ENCODE measurements around the gene CLSTN3. TPM values are rescaled to one million over a fixed set of nuclear protein-coding genes. Genes with fewer than 3 reads are reported as not detected.

CLSTN3 gene
- total and polyA plus RNA-seq, 9 of the 15 experiments (the other 6 are each of a cell fraction or from before 2014, with no cell fraction given), result 0.08 to 23.2 (median 11.0) TPM

GRCh38 chr12:7128681-7129286 lies 1.4 kb upstream of the CLSTN3 start, which contains the start of gene RBP5 (continued):
- peak; percentile 24; the same call in 1 of the 2 replicates for TF ChIP-seq ZFX (CRISPR knock-in tag; IDR thresholded peaks at IDR 0.05)
- TF ChIP-seq TEAD4 (IDR thresholded peaks at IDR 0.05; ENCODE audit: low read length), result 0 out of 2 replicates have a peak, but pooled peaks have one; percentile 8
- TF ChIP-seq TEAD4 (CRISPR knock-in tag; IDR thresholded peaks at IDR 0.05; ENCODE audit: borderline replicate concordance), result no peak
- TF ChIP-seq TOE1 (IDR thresholded peaks at IDR 0.05; ENCODE audit: borderline replicate concordance), result peak; percentile 13; the same call in 1 of the 2 replicates
- TF ChIP-seq TOE1 (CRISPR knock-in tag; IDR thresholded peaks at IDR 0.05; ENCODE audit: borderline replicate concordance, low read depth), result no peak
- peak; percentile 74 for TF ChIP-seq POLR2B (IDR thresholded peaks at IDR 0.05; ENCODE audit: low read depth, partially characterized antibody)
- 0 out of 2 replicates have a peak, but pooled peaks have one; percentile 9 for TF ChIP-seq OTX1 (CRISPR knock-in tag; IDR thresholded peaks at IDR 0.05)
- TF ChIP-seq MLLT1 (IDR thresholded peaks at IDR 0.05), result 0 out of 4 replicates have a peak, but pooled peaks have one; percentile 14 to 15
- TF ChIP-seq UBTF (IDR thresholded peaks at IDR 0.05; ENCODE audit: borderline replicate concordance in 1 of 2, low read depth in 2 of 2, low read length in 2 of 2), result peak in 1 of 2 experiments; percentile 60; a peak in 1 of 4 replicates
- peak; percentile 4 to 68 (median 11) for TF ChIP-seq YY1 (IDR thresholded peaks at IDR 0.05; ENCODE audit: borderline replicate concordance in 1 of 3, control insufficient read depth in 1 of 3, extremely low read depth in 1 of 3, insufficient read depth in 3 of 3, insufficient read length in 1 of 3, insufficient replicate concordance in 2 of 3, low read depth in 1 of 3, low read length in 2 of 3)
- TF ChIP-seq XRCC3 (IDR thresholded peaks at IDR 0.05), result no peak
- TF ChIP-seq CBFA2T3 (IDR thresholded peaks at IDR 0.05), result peak; percentile 37; the same call in 1 of the 2 replicates
- peak; percentile 50 for TF ChIP-seq PRDM10 (IDR thresholded peaks at IDR 0.05; ENCODE audit: partially characterized antibody)
- TF ChIP-seq NCOR1 (IDR thresholded peaks at IDR 0.05), result peak; percentile 19; the same call in 1 of the 2 replicates
- no peak for TF ChIP-seq TFAP4 (CRISPR knock-in tag; IDR thresholded peaks at IDR 0.05; ENCODE audit: borderline replicate concordance)
- TF ChIP-seq EHMT2 (IDR thresholded peaks at IDR 0.05), result no peak
- TF ChIP-seq ZBTB7A (IDR thresholded peaks at IDR 0.05; ENCODE audit: borderline replicate concordance, control insufficient read depth, low read depth, low read length), result 0 out of 2 replicates have a peak, but pooled peaks have one; percentile 34
- no peak for TF ChIP-seq ZNF707 (CRISPR knock-in tag; conservative IDR thresholded peaks at IDR 0.05)
- no peak for TF ChIP-seq E2F3 (CRISPR knock-in tag; IDR thresholded peaks at IDR 0.05)

Measured in K562 (cell line).